Pulmonary artery endothelial cell (primary cell): ENCODE data around the gene ARRB1. TPM values are rescaled to one million over a fixed set of nuclear protein-coding genes. Genes with fewer than 3 reads are reported as not detected.
A peak's percentile ranks its signal among the peaks of the same experiment; 100 is the strongest.
"Not testable (repeated sequence)": the region's sequence is repeated elsewhere in the genome, so short reads cannot be mapped to it uniquely, and the experiment has no call there.

ENCODE experiments used
- DNase-seq: peaks from one replicate; pipeline ENCODE4 v3.0.0-alpha.2; 2011; ENCODE audit warnings: low read depth, low spot score
- total RNA-seq: library from RNA; depleted of rRNA; stranded (reverse); fragments of >200 nt; gene quantifications from 2 replicates; pipeline ENCODE4 v1.2.3, GENCODE V29; 2014

ARRB1 gene
- total RNA-seq = 94.5 and 156 TPM in 2 replicates

DNA sequence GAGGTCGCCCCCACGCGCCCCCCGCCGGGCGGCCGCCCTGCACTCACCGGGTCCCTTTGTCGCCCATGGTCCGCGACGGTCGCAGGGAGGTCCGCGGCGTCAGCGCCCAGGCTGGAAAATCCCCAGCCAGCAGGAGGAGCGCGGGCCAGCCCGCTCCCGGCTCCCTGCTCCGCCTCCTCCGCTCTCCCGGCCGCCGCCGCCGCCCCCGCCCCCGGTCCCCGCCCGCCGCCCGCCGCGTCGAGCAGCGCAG lies at the start of gene ARRB1:
ARRB1 (minus strand) TSS at position 121 of the 250 bp plus-strand sequence; CDS start at position 67, 54 bp downstream.
- no peak for DNase-seq

DNA sequence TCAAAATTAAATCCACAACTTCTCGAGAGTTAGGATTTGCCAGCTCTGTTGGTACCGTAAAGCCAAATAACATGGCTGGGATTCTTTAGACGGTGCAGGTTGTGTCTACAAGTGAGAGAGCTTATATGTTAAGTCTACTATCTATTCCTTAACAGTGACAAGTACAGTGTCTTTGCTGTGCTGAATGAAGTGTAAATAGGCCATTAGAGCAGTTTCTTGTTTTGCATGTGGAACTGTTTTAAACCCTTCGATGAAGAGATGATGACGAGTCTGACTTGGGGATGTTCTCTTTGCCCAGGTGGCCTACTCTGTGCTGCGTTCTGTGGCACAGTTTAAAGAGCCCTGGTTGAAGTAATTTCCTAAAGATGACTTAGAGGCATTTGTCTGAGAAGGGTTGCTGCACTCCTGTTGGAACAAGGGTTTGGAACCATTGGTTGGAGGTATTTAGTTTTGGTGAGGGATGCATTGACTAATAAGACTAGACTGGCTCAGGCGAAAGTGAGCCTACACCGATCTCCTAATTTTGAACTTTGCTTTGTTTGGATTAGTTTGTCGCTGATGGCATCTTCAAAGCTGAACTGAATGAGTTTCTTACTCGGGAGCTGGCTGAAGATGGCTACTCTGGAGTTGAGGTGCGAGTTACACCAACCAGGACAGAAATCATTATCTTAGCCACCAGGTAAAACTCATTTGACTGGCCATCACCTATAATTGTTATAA lies 48.8 kb upstream of the ARRB1 start:
- DNase-seq = no peak

DNA sequence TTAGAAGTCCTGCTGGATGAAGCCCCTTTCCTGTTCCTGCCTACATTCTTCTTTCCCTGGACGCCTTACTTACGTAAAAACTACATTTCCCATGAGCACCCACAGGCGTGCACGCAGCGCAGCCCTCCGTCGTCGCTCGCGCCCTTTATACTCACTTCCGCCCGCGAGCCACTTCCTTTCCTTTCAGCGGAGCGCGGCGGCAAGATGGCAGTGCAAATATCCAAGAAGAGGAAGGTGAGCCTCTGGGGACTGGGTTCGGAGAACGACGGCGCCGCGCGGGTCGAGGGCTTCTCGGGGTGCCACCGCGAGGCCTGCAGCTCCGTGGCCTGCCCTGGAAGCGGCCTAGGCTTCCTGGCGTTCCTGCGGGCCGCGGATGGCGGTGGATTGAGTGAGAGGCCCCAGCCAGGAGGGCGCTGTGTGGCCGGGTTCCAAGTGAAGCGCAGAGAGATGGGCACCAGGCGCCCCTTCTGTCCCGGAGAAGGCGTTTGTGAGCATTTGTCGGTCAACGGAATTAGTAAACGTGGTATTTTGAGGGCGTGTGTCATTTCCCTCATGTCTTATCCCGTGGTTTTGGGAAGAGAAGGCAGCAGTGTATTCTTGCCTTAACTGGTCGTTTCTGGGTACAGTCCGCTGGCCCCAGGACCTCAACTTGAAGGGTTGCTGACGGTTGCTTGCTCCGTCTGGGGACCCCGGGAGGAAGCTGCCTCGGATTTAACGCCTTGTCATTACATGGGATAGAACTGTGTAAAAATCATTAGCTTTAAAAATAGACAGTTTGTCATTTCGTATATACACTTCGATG lies 48.1 kb upstream of the ARRB1 start, which contains the start of gene RPS3:
RPS3 (plus strand) TSS at position 175 of the 802 bp plus-strand sequence; CDS start at position 205, 30 bp downstream.
- peak; percentile 78 for DNase-seq

DNA sequence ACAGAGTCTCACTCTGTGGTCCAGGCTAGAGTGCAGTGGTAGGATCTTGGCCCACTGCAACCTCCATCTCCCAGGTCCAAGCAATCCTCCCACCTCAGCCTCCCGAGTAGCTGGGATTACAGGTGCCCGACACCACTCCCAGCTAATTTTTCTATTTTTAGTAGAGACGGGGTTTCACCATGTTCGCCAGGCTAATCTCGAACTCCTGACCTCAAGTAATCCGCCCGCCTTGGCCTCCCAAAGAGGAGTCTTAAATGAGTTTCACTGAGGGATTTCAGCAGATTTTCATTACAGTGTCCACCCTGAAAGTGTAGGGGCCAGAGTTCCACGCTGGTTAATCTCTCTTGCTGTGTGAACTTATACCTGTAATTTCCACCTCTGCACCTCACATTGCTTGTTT lies 47.4 kb upstream of the ARRB1 start:
- no peak for DNase-seq

DNA sequence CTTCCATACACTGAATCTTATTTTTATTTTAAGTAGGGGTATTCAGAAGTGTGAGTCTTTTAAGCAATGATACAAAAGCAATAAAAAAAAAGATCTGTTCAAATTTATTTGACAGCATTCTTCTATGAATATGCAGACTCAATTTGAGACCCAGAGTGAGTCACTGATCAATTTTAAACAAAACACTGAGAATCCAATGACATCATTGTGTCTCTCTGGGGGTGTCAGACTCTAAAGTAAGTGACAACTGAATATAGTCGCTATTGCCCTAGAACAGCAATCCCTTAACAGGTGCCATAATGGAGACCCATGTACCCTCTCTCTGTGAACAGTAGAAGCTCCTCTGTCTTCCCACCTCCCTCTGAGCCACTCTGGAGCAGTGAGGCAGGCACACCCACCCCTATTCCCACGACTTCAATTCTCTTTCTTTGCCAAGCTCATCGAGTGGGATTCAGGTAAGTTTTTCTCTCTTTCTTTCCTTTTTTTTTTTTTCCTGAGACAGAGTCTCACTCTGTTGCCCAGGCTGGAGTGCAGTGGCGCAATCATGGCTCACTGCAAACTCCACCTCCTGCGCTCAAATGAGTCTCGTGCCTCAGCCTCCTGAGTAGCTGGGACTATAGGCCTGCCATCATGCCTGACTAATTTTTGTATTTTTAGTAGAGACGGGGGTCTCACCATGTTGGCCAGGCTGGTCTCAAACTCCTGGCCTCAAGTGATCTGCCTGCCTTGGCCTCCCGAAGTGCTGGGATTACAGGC lies 42.8 kb upstream of the ARRB1 start:
- no peak for DNase-seq

DNA sequence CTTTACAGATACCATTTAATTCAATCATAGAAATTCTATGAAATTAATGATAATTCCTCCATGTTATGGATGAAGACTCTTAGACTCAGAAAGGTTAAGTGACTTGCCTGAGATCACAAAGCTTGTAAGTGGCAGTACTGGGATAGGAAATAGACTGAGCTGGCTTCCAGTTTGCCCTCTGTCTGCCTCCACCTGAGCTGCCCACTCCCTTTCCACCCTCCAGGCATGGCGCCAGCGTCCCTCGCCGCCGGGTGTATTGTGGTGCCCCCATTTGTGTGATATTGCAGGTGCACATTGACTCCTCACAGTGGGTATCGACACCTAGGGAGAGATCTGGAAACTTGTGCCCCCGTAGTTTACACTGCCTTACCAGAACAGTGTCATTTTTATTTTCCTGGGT lies 38.5 kb upstream of the ARRB1 start:
- no peak for DNase-seq

DNA sequence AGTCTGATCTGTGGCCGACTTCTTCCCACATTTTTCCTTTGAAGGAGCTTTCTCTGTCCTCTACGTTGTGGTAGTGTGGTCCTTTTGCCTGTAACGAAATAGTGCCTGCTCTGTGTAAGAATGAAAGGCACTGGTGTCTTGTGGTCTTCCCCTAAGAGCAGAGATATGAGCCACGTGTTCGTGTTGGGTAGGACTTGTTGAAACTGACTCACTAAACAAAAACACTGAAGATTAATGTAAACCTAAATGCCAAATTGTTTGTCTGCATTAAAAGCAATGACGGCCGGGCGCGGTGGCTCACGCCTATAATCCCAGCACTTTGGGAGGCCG lies 37.8 kb upstream of the ARRB1 start:
- no peak for DNase-seq

DNA sequence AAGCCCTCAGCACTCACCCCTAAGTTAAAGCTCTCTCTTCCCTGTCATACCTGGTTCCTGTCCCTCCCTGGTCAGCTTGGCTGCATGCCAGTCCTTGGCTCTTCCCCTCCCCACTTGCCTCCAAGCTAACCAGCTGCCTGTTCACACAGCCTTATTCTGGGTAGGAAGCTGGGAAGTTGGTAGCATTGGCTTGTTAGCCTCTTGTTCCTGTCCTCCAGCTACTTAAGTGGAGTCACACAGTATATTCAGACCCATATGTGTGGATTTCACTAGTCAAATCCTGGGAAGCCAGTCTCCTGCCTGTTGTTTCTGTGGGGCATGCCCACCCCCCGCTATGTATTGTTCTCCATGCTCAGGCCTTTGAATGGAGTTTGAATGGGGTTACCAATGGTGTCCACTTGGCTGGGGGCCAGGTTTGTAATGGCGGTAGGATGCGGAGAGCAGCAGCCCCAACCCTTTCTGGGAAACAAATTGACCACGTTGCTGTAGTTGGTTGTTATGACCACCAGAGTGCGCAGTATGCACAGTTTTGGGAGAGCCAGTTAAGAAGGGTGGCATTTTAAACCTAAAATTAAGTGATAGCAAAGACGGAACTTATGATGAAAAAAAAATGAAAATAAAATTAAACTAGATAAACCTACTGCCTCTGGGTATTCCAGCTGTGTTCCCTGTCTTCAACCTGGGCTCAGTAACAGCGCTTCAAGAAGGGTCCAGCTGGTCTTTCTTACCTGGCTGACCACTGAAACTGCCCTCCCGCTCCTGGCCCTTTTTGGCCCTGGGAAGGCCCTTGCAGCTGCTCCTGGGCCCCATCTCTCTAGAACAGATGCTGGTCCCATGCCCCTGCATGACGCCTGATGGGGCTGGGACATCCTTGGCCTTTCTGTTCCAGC lies 37.2 kb upstream of the ARRB1 start:
- peak; percentile 60 for DNase-seq

DNA sequence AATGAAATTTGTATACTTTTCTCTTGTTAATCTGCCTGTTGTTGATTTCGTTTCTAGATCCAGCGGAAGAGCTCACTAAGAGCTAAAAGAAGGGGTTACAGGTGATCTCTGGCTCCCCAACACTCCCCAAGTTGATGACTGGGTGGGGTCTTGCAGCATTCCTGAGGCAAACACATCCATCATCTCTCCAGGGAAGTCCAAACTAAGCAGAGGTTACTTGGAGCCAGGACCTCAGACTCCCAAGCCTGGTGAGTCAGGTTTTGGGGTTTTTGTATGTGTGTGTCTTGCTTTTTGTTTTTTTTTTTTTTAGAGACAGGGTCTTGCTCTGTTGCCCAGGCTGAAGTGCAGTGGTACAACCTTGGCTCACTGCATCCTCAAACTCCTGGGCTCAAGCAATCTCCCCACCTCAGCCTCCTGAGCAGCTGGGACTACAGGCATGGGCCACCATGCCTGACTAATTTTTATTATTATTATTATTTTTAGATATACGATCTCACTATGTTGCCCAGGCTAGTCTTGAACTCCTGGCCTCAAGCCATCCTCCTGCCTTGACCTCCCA lies 36.4 kb upstream of the ARRB1 start:
- no peak for DNase-seq

DNA sequence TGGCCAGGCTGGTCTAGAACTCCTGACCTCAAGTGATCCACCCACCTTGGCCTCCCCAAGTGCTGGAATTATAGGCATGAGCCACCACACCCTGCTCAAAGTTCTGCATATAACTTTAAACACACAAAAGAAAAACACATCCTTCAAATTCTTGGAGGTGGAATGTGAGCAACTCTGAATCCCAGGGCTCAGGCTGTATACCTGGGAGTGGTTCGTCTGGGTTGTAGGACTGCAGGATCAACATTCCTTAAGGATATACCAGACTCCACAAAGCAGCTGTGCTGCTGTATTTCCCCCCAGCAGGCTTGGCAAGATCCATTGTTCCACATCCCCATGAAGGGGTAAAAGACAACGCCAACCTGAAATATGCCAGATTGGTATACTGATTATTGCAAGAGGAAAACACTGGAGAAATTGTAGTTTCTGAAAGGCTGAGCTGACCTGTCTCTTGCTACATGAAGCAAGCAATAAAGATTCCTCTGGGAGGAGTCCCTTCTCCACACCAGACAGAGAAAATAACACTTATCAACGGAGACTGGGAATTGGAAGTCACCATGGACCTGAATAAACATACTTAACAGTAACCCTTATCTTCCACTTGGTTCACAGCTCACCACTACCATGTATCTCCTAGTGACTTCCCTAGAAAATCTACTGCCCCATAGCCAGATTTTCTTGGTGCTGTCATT lies 35.6 kb upstream of the ARRB1 start:
- DNase-seq = no peak

DNA sequence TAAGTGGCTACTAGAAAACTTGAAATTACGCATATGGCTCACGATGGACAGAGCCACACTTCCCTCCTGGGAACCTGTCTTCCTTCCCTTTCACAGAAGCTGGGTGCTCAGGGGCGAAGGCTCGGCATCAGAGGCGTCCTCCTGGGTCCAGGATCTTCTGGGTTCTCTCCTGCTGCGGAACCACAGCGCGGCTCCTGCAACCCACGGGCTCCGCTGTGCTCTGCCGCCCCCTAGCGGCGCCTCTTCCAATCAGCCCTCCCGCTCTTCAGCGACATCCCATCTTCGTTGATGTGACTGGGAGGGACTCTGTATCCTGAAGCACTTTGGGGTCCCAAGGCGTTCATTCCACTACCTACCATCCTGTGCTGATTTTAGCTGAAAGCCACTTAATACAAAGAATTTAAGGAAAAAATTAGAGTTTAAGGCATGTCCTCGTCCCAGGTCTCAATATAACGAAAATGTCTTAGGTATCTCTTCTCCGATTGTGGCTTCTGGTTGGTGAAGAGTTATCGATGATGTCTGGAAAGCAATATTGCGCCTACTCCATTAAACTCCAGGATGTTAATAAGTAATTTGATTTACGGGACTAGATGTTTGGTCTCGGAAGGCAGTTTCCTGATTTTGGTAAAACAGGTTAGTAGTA lies 33.1 kb upstream of the ARRB1 start:
- no peak for DNase-seq

DNA sequence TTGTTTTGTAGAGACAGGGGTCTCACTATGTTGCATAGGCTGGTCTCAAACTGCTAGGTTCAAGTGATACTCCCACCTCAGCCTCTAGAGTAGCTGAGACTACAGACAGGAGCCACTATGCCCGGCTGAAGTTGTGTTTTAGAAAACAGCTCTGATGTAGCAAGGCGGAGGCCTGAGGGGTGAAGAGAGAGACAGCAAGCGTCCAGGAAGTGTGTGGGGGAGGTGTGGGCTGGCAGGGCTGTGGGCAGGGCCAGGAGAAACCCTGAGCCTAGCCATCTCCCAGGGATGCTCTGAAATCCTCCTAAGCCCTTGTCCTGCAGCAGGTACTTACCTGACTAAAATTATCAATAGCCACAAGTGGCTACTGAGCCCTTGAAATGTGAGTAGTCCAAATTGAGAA lies 31.8 kb upstream of the ARRB1 start:
- DNase-seq = no peak

DNA sequence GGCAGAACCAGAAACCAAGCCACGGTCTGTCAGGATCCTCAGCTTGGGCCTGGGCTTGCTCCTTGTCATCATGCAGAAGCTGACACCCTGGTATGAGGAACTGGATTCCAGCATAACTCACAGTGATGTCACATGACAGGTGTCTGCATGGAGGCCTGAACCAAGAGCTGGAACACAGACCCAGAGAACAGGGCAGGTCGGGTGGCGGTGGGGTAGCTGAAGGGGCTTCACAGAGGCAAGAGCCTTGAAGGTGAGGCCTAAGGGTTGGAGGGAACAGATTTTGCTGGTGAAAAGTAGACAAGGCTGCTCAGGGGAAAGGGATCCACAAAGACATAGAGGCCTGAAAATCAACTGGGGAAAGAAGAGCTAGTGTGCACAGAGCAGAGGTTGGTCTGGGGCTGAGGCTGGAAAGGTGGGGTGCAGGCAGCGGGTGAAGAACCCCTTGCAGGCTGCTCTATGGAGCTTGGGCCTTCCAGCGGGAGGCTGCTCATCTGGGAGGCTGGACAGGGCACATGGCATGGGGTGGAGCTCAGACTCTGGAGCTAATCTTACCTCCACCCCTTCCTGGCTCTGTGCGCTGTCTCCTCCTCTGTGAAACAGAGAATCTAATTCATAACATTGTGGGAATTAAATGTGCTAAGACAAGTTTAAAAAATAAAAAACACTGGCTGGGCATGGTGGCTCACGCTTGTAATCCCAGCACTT lies 29.4 kb upstream of the ARRB1 start:
- DNase-seq = no peak

DNA sequence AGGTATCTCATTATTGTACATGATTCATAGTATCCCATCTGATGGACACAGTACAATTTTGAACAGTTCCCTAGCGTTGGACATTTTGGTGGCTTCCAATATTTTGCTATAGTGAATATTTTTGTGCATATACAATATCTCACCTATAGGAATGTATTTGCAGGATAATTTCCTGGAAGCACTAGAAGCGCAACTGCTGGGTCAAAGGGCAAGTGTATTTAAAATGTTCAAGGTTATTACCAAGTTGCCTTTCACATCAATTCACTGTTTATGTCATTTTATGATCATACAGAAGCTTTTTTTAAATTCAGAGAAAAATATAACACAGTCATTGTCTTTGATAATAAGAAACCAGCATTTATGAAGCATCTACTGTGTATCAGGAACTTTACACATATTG lies 28.8 kb upstream of the ARRB1 start:
- DNase-seq = no peak

DNA sequence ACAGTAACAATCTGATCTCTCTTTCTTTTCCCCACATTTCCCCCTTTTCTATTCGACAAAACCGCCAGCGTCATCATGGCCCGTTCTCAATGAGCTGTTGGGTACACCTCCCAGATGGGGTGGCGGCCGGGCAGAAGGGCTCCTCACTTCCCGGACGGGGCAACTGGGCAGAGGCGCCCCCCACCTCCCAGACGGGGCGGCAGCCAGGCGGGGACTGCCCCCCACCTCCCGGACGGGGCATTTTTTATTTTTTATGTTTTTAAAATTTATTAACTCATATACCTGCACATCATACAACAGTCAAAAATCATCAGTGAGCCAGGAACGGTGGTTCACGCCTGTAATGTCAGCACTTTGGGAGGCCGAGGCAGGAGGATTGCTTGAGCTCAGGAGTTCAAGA lies 27.3 kb upstream of the ARRB1 start:
- DNase-seq = not testable (repeated sequence)

DNA sequence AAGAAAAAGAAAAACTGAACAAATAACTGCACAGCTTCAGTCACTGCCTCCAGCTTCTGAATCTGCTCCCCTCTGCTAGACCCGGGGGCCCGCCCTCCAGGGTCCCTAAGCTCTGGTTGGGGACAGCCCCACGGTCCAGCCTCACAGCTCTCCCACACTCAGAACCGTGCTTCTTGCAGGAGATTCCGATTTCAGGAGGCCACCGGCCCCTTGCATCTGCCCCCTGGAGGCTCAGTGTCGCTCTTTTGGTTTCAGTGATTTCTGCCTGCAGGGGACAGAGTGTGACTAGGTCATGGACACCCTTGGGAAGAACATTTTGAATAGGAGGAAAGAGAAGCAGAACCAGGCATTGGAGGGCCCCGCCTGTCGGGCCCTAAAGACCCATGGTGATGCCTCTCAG lies 24.7 kb upstream of the ARRB1 start:
- DNase-seq = no peak

DNA sequence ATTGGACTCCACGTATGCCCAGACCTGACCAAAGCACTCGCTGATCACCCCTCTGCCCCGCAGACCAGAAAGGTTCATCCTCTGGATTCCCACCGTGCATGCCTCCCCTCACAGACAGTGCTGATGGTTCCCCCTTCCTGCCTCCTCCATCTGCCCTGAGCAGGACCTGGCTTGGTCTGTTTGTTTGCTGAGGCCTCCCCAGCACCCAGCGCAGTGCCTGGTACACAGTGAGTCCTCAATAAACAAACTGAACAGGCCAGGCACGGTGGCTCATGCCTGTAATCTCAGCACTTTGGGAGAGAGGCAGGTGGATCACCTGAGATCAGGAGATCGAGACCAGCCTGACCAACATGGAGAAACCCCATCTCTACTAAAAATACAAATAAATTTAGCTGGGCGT lies 24.2 kb upstream of the ARRB1 start:
- DNase-seq = no peak

DNA sequence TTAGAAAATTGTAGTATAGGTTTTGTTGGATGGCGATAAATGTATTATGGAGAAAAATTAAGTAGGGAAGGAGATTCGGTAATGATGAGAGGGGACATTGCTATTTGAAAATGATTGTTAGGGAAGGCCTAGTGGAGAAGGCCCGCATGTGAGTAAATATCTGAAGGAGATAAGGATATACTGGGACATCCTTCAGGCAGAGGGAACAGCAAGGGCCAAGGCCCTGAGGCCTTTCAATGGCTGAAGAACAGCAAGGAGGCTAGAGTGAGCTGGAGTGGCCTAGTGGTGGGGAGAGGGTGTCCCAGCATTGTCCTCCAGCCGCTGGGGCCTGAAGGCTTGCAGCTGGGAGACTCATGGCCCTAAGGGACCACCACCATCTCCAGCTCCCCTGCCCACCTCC lies 23.2 kb upstream of the ARRB1 start:
- DNase-seq = no peak

DNA sequence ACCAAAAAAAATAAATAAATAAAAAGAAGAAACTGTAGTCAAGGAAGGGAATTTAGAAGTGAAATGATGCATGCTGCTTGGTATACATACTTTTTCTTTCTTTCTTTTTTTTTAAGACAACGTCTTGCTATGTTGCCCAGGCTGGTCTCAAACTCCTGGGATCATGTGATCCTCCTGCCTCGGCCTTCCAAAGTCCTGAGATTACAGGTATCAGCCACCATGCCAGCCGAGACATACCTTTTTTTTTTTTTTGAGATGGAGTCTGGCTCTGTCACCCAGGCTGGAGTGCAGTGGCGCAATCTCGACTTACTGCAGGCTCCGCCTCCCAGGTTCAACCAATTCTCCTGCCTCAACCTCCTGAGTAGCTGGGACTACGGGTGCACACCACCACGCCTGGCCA lies 21.7 kb upstream of the ARRB1 start:
- no peak for DNase-seq
